ENCODE measurements around the gene SLC15A3.
"Not testable (repeated sequence)": the region's sequence is repeated elsewhere in the genome, so short reads cannot be mapped to it uniquely, and the experiment has no call there.

Gene SLC15A3

DNA sequence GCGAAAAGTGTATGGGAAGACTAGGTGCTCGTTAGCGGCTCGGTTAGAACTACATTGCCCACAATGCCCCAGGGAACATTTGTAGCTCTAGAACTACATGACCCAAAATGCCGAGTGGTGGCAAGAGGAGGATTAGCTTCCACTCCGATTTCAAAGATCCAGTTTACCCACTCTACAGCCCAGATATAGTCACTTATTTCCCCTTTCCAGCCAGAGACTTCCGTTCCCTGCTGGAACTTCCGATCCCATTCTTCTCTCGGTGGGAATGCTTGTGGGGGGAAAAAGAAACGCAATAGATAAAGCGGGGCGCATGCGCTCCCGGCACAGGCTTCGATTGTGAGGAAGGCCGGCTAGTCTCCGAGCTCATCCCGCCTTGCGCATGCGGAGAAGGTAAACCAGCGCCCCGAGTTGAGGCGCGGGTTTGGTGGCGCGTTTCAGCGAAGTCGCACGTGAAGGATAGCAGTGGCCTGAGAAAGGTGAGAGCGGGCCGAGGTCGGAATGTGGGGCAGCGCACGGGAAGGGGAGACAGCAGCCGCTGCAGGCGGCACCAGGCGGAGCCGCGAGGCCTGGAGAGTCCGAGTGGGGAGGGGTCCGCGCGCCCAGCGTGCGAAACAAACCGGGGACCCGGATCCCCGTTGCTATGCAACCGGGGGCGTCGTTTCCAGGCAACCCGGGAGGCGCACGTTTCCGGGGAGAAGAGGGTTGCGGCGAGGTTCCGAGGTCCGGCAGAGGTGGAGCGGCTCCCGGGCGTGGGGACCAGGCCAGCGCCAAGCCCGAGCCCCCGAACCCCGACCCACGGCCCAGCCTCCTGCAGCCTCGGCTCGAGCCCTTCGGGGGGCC, 38.0 kb downstream of the SLC15A3 start, which contains the start of gene TMEM109:
TMEM109 (plus strand) TSS at position 366 of the 840 bp plus-strand sequence. CDS start 5,536 bp downstream, outside the sequence.
- DNase-seq (ENCODE audit: low read depth) = peak; percentile 84

DNA sequence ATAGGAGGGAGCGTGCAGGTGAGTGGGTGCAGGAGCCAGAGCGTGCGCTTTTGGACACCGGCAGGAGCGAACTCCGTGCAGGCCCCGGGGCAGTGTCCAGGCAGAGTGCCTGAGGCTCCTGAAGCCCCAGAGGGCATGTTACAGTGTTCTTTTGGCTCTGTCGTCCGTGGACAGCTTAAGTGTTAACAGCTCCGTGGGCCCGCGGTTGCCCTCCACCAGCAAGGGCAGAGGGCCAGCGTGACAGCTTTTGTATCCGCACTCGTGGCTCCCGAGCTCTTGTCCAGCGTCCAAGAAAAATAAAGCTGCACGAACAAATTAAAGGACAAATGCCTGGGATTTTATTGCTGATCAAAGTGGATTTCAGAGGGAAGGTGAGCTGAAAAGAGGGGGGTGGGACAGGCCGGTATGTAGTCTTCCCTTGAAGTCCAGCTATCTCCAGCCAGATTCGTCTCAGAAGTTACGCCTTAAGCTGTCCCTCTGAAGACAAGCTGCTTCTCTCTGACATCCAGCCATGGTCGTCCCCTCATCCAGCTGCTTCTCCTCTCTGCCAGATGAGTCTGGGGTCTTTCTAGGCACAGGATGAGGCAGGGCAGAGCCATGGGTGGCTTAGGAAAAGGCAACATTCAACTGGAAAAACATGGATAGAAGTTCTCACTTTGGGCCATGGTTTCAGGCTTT, 39.0 kb downstream of the SLC15A3 start:
- DNase-seq (ENCODE audit: low read depth) = no peak

DNA sequence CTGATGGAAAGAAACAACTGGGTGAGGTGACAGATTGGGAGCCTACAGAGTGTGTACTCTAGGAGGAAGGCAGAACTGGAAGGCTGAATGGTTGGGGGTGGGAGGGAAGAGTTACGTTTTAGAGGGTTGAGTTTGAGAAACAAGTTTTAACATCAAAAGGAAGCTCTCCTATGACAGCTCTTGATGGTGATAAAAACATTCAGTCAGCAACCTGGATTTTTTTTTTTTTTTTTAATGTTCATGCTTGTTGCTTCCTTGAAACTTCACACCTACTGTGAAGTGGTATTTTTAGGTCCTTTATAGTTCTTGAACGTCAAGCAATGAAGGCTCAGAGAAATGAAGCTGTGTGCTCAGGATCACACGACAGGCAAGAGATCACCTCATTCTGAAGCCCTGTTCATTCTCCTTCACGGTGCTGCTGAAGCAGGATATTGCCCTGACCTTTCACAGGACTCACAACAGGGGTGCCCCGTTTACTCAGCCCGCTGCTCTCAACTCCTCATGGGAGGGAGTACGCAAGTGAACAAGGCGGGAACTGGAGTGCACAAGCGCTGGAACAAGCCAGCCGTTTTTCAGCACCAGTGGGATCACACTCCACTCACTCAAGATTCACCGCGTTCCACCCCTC, 39.6 kb downstream of the SLC15A3 start:
- no peak for DNase-seq (ENCODE audit: low read depth)

DNA sequence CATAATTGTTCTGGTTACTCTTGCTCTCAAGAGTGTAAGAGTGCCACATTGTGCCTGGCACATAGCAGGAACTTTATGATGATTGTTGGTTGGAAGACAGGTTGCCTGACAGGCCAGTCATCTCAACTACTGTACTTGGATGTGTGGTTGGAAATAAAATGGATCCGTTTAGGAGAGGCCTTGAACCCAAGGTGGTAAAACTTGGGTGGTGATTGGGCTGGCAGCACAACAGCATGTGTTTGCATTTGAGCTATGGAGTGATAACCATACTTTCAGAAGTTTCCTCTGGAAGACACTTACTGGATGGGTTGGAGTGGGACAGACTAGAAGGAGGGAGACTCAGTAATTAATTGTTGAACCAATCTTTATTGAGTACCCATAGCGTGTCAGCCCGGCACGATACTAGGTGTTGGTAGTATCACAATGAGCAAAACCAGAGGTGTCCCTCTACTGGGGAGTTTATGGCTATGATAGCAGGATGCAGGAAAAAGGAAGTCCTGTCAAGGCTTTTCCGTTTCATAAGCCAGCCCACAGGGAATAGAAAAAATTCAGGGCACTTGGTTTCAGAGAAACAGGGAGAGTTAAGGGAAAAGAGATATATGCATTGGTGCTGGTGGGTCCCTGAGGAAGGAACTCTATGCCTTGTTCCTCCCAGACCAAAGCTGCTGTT, 41.1 kb downstream of the SLC15A3 start:
- DNase-seq (ENCODE audit: low read depth) = no peak

DNA sequence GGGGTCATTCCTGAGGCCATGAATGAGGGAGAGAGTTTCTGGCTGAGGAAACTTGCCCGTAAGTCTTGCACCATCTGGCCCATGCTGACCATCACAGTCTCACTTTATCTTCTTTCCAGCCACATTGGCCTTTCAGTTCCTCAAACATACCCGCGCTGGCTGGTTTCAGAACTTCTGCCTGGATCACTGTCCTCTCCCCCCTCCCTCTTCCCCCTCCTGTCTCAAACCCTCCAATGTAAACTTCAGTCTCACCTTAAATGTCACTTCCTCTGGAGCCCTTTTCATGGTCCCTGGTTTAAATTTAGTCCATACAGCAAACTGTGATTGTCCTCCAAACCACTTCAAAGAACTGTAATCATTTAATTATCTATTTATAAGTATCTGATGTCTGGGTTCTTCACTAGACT, 41.7 kb downstream of the SLC15A3 start:
- DNase-seq (ENCODE audit: low read depth) = no peak

DNA sequence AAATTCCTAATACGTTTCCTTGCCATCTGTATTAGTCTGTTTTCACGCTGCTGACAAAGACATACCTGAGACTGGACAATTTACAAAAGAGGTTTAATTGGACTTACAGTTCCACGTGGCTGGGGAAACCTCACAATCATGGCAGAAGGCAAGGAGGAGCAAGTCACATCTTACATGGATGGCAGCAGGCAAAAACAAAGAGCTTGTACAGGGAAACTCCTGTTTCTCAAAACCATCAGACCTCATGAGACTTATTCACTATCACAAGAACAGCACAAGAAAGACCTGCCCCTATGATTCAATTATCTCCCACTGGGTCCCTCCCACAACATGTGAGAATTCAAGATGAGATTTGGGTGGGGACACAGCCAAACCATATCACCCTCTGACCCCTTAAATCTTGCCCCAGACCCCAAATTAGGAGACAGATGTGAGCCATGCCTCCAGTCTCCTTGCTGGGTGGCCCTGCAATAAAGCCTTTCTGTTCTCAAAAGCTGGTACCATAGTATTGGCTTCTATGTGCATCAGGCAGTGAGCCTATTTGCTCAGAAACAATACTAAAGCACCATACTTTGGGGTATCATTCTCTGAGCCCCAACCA, 42.2 kb downstream of the SLC15A3 start:
- DNase-seq (ENCODE audit: low read depth) = not testable (repeated sequence)

DNA sequence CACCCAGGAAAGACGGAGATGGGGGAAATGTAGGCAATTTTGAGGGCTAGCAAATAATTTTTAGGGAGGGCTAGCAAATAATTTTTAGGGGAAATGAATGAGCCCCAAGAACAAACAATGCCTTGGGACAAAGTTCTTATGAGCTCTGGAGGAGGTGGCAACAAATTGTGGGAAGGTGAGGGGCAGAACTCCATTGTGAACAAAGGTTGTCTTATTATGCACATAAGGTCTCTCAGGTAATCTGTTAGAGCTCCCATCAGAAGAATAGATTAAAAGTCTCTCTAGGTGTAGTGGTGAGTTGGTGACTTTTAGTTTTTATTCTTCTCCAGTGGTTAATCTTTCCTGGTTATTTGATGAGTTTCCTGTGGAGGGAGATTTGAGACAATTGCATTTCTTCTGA, 43.2 kb downstream of the SLC15A3 start:
- DNase-seq (ENCODE audit: low read depth) = no peak

DNA sequence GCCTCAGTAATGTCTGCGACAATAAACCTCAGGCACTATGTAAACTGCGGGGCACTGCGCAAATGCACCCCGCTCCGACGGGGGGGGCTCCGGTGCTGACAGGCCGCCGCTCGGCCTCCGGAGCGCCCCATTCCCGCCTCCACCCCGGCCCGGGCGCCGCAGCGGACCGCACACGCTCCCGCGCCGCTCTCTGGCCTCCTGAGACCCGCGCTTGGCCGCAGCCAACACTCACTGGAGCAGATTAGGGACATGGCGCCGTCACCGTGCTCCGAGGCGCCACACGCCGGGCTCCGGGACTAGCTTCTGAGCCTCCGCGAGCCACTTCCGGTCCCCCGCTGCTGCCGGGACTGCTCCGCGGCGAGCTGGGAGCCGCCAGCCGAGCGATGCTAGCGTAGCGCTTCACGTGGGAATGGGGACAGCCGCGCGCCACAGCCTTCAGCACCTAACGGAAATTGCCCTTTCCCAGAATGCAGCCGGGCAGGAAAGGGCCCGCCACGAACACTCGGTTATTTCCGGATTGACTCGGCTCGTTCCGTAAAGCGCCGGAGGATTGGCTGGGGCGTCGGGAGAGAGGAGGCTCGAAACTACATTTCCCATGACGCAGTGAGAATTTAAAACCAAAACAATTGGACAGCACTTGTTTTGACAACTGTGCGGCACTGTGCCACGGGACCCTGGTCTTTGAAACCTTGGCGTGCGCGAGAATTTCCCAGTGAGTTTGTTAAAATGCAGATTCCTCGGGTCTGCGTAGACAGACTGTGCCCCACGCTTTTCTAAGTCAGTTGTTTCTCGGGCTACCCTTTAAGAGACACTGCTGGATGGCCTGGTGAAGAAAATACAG, 45.6 kb downstream of the SLC15A3 start, which contains the start of gene PRPF19:
PRPF19 (minus strand) TSS at position 454 of the 841 bp plus-strand sequence; CDS start at position 251, 203 bp downstream.
- DNase-seq (ENCODE audit: low read depth) = peak; percentile 100

DNA sequence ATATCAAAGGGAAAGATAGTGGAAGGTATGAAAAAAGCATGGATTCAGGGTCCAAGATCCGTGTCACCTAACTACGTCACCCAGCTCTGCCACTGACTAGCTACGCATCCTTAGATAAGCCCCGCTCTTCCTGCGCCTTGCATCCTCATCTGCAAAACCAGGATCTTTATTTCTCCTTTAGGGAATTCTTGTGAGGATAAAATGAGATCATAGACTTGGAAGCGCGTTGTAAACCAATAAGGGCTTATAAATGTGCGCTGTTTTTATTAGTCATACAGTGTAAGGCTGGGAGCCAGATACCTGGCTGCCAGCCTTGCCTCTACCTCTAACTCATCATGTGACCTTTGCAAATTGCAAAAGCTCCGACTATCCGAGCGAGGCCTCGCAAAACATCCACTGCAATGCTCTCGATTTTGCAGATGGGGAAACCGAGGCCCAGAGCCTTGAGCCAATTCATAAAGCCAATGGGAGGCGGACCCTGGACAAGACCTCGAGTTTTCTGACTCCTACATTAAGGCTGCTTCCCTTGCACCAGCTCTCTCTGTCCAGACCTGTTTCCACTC, 46.3 kb downstream of the SLC15A3 start:
- DNase-seq (ENCODE audit: low read depth) = no peak

DNA sequence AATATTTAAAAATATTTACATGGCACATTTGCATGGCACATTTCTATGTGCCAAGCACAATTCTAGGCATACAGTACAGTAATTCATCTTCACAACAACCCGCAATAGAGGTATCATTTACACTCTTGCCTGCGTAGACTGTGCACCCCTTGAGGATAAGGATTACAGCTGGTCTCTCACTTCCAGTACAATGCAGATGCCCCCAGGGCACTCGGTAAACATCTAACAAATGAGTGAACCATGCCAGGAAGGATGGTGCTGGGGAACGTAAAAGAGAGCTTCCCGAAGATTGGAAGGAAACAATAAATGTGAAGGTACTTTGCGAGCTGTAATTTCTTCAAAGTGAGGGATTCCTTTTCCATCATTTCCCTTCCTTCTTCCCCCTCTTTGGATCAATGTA, 46.9 kb downstream of the SLC15A3 start:
- DNase-seq (ENCODE audit: low read depth) = no peak

DNA sequence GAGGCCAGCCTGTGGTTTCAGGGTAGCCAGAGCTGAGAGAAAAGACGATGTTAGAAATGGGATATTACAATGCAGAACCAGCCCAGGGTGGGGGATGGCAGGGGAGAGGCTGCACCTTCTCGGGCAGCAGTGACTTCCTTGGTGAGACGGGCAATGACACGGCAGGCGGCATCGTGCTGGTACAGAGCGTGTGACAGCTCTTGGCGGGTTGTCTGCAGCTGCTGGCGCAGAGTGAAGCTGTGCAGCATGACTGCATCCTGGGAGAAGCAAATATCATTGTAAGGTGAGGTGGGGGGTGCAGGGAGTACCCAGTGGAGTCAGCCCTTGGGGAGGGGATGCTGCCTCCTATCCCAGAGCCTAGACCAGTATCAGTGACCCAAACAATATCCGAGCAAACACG, 49.4 kb downstream of the SLC15A3 start:
- no peak for DNase-seq (ENCODE audit: low read depth)

DNA sequence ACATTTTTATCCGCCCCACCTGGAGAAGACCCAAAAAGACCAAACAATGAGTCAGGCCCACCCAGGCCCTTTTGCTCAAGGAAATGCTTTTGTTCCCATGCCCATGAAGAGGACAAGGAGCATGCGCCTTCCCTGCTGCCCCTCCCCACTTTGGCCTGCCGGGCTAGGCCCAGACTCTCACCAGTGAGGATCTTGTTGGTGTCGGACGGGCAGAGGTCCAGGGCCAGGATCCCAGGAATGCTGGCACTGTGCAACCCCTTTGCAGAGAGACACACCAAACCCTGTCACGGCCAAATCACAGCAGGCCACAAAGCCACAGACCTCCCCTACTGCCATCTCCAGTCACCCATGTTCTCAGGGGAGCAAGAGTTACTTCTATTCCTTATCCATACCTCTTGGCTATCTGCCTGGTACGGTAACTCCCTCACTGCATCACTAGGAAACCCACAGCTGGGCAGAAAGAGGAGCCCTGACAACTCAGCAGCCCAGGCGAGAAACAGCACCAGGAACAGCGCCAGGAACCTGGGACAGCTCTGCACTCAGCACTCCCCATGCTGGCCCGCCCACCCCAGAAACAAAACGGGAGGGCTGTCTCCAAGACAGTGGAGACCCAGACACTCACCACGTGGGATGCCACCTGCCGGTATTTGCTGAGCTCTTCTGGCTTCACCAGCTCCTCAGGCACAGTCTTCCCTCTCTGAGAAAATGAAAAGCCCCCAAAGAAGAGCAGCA, 51.1 kb downstream of the SLC15A3 start:
- DNase-seq (ENCODE audit: low read depth) = no peak

DNA sequence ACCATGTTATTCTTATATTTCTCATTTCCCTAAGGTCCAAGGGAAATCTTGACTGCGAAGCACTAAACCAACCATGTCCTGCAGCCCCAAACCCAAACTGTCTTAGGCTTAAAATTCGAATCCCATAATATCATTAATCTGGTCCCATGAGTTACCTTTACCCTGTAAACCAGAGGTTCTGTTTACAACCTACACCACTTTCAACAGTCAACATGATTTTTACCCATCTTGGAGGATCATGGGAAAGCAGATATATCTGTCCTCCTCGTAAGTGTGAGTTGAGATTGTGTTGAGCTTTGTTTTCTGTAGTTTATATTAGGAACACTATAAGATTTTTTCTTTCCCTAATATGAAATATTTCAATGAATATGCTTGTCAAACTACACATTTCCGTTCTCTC, 52.0 kb downstream of the SLC15A3 start:
- no peak for DNase-seq (ENCODE audit: low read depth)

DNA sequence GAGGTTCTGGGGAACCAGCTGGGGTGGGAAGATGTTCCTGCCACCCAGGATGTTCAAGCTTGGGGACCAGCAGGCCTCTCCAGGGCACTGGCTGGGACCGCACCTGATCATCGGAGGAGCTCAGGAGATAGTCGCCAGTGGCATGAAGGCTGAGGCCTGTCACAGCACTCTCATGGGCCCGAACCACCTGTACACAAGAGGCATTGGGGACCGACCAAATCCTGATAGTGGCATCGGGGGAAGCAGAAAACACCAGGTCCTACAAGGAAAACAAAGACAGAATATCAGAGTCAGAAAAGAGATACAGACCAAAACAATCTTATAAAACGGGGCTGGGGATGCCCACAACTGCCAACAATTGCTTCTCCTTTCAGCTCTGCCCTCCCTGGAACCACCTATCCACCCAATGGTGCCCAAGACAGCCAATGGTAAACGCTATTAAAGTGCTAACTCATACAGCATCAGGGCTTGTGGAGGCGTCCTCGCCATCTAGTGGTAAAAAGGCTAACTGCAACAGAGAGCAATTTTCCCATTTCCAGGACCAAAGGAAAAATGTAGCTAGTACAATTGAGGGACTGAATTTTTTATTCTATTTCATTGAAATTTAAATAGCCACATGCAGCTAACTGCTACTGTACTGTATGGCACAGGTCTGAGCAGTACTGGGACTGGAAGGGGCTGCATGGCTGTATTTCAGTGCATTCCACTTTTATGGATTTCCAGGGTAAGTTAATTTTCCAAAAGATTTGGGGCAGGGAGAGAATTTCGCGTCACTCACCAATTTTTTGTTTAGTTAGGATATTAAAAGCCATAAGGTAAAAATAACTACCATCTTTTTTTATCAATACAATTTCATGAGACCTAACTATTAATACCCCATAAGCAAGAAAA, 52.7 kb downstream of the SLC15A3 start:
- DNase-seq (ENCODE audit: low read depth) = no peak

DNA sequence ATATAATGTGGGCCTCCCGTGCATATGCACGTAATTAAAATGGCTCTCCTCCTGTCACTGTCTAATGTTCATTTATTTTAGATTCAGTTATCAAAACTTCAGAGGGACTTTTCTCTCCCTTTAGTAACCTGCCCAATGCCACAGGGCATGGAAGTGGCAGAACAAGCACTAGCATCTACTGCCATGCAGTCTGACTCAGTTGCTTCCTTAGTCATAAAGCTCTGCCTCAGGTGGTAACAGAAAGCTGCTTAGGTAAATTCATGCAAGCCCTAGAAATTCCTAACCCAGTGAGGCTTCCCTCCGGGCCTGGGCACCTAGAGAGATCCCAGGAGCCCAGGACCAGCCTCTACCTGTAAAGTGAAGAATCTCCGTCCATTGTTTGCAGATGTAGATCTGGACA, 54.5 kb downstream of the SLC15A3 start:
- no peak for DNase-seq (ENCODE audit: low read depth)

DNA sequence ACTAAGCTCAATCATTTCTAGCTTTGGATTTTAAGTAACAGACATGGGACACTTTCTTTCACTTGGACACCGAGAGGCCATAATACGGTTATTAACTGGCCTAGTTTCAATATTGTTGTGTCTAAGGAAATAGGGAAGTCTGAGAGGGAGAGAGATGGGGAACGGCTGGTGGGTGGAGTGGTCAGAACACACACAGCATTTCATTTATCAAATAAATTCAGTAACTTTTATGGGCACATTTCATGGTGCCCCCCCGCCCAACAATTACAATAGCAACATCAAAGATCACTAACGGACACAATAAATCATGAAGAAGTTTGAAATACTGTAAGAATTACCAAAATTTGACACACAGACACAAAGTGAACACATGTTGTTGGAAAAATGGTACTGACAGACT, 56.3 kb downstream of the SLC15A3 start:
- DNase-seq (ENCODE audit: low read depth) = no peak

DNA sequence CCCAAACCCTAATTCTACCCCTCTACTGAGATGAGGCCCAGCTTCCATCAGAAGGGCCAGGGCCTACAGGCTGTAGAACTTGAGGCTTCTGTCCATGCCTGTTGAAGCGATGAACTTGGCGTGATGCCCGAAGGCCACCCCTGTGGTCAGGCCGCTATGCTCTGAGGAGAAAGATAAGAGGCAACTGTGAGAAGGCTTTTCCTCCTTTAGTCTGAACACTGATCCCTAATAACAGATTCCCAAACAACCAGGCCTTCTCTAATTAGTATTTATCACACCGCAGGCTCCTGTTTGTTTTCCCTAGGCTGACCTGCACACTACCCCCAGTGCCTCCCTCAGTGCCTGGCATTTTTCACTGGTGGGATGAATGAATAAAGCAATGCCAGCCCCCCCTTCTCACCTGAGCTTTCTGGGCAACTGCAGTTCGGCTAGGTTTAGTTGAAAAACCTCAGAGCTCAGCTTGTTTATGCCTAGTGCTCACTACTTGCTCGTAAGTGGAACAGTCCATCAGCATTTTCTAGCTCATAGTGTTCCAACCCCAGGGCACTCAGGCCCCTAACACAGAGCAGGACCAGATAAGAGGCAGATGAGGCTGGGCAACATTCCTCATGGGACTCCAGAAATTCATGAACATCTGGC, 60.8 kb downstream of the SLC15A3 start:
- DNase-seq (ENCODE audit: low read depth) = no peak

DNA sequence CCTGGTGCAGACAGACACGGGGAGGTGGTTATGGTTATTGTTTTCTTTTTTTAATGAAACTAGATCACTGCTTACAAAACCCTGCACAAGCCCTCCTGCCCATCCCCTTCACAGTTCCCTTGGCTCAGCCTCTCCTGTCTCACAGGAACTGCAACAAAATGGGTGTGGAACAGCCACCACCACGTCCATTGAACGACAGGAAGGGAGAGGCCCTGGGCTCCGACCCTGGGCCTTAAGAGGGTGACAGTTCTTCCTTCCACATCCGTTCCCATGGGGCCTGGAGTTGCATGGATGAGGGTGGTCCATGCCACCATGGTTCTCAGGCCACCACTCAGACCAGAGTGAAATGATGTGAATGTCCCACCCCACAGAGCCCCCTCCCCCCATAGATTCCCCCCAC, 61.3 kb downstream of the SLC15A3 start:
- no peak for DNase-seq (ENCODE audit: low read depth)
